ENCODE data around the gene ERFE. TPM values are rescaled to one million over a fixed set of nuclear protein-coding genes. Genes with fewer than 3 reads are reported as not detected.
A peak's percentile ranks its signal among the peaks of the same experiment; 100 is the strongest.
"Not testable (repeated sequence)": the region's sequence is repeated elsewhere in the genome, so short reads cannot be mapped to it uniquely, and the experiment has no call there.

Gene ERFE, protein sequence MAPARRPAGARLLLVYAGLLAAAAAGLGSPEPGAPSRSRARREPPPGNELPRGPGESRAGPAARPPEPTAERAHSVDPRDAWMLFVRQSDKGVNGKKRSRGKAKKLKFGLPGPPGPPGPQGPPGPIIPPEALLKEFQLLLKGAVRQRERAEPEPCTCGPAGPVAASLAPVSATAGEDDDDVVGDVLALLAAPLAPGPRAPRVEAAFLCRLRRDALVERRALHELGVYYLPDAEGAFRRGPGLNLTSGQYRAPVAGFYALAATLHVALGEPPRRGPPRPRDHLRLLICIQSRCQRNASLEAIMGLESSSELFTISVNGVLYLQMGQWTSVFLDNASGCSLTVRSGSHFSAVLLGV
- total RNA-seq: not detected in 2 replicates

DNA sequence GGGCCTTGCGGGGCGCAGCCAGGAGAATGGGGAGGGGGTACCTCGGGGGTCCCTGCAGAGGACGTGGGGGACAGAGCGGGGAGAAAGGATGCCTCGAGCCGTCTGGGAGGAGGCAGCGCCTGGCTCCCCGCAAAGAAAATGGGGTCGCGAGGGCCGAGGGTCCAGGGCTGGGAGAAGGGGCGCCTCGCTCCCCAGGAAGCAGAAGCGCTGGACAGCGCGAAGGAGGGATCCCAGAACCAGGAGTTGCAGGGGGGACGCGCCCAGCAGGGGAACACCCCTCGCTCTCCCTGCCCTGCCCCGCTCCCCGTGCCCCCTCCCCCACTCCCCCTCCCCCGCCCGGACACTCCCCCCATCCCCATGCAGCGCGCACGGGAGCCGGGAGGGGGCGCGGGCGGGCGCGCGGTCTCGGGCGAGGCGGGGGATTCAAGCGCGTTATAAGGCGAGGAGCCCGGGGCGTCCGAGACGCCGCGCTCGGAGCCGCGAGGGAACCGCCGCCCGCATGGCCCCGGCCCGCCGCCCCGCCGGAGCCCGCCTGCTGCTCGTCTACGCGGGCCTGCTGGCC lies at the start of gene ERFE:
Gene ERFE, plus strand, starts transcription at position 462 of the 562 bp plus-strand sequence. Its CDS starts 38 bp downstream, at position 500.
- CTCF ChIA-PET: no interaction called here
- Mint-ChIP-seq H3K4me3 (peak within 1 kb of the TSS; percentile 70), H3K4me1 (peaks cover 12% of the 10 kb centered on the region), H3K27ac (no peak within 1 kb of the TSS), H3K27me3 (peaks cover 11% of the 10 kb centered on the region), H3K9me3 (no peaks in the 10 kb centered on the region), H3K36me3 (ENCODE audit: low read depth) (no peaks in the 10 kb centered on the region)
- ATAC-seq (ENCODE audit: low read depth): peak; percentile 90
- intact Hi-C loops (cut with micrococcal nuclease): loop anchor here (2.0 to 5.0 kb wide), 2 partner anchors 236 to 301 kb away; partner anchors contain the start of gene RAMP1
- TF ChIP-seq, protein P1, sequence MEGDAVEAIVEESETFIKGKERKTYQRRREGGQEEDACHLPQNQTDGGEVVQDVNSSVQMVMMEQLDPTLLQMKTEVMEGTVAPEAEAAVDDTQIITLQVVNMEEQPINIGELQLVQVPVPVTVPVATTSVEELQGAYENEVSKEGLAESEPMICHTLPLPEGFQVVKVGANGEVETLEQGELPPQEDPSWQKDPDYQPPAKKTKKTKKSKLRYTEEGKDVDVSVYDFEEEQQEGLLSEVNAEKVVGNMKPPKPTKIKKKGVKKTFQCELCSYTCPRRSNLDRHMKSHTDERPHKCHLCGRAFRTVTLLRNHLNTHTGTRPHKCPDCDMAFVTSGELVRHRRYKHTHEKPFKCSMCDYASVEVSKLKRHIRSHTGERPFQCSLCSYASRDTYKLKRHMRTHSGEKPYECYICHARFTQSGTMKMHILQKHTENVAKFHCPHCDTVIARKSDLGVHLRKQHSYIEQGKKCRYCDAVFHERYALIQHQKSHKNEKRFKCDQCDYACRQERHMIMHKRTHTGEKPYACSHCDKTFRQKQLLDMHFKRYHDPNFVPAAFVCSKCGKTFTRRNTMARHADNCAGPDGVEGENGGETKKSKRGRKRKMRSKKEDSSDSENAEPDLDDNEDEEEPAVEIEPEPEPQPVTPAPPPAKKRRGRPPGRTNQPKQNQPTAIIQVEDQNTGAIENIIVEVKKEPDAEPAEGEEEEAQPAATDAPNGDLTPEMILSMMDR (IDR thresholded peaks at IDR 0.05): no peak
- peak; percentile 58 for DNase-seq
- POLR2A ChIA-PET: no interaction called here

DNA sequence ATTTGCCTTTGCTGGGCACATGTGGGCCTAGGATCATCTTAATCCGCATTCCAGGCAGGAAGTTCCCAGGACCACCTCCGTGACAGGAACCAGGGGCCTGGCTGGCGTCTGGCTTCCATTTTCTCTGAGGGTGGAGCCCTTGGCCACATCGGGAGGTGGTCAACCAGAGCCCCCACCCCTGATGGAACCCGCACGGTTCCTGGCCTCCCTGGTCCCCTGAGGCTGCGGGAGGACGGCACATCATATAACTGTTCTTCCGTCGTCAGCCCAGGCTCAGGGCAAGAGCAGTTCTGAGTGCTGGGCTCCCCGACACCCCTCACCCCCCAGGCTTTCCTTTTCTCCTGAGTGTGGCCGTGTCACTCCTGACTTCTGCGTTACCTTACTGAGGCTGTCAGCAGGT lies 45.2 kb upstream of the ERFE start:
- TF ChIP-seq, protein P1 (IDR thresholded peaks at IDR 0.05): no peak
- no peak overlapping the region for H3K27ac Mint-ChIP-seq
- ChIA-PET CTCF (no interaction called here), POLR2A (no interaction called here)
- no peak overlapping the region for H3K4me3 Mint-ChIP-seq
- no peak for ATAC-seq (ENCODE audit: low read depth)
- intact Hi-C loops (cut with micrococcal nuclease): no loop called here
- peaks cover 6% of the 10 kb centered on the region for H3K9me3 Mint-ChIP-seq
- peaks cover 10% of the 10 kb centered on the region for H3K27me3 Mint-ChIP-seq
- H3K36me3 Mint-ChIP-seq (ENCODE audit: low read depth): no peaks in the 10 kb centered on the region
- H3K4me1 Mint-ChIP-seq: peaks cover 11% of the 10 kb centered on the region
- no peak for DNase-seq

DNA sequence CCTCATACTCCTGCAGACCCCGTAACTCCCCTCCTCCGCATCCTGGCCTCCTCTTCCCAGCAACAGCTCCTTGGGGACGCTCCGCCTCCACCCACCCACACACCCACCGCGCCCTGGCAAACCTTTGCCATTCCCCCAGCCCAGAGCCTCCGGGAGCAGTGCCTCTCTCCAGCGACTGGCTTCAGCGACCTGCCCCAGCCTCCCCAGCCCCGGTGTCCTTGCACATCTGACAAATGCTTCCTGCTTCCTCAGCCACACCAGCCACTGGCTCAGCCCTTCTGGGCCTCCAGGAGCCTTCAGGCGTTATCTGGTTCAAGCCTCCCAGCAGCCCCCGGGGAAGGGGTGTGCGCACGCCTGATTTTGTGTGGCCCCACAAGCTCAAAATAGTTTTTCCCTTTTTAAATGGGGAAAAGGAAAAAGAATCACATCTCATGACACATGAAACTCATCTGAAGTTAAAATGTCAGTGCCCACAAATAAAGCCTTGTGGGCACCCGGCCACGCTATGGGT lies 44.4 kb upstream of the ERFE start:
- H3K4me1 Mint-ChIP-seq: peaks cover 3% of the 10 kb centered on the region
- no peak for DNase-seq
- no peak for ATAC-seq (ENCODE audit: low read depth)
- intact Hi-C loops (cut with micrococcal nuclease): no loop called here
- H3K9me3 Mint-ChIP-seq: peaks cover 6% of the 10 kb centered on the region
- ChIA-PET CTCF (no interaction called here), POLR2A (no interaction called here)
- no peak overlapping the region for H3K4me3 Mint-ChIP-seq
- H3K36me3 Mint-ChIP-seq (ENCODE audit: low read depth): no peaks in the 10 kb centered on the region
- TF ChIP-seq, protein P1 (IDR thresholded peaks at IDR 0.05): no peak
- H3K27me3 Mint-ChIP-seq: peaks cover 10% of the 10 kb centered on the region
- H3K27ac Mint-ChIP-seq: no peak overlapping the region

DNA sequence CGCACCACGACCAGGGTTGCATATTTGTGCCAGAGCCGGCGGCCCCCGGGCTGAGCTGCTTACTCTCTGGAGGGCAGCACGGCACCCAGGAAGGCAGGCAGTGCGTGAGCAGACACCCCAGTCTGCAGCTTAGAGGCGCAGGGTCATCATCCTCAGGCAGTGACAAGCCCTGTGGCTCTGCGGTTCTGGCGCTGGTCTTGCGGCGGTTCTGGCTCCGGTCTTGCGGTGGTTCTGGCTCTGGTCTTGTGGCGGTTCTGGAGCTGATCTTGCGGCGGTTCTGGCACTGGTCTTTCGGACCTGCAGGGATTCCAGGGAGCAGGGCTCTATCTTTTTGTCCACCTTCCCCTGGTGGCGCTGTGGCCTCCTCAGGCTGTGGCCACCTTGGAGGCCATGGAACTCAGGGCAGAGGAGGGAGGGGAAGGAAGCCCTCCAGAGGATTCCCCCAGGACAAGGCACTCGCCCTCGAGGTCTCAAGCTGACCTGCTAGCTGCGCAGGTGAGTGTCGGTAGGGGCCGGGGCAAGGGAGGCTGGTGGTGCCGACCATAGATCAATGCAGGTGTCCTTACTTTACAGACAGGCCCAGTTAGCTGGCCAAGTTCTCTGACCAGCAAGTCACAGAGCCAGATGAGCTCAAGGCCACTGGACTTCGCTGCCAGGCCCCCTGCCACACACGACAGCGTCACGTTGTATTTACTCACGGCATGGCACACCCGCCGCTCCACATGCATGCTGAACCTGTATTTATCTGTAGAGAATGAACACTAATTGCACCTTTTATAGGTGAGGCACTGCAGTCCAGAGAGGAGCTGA lies 43.7 kb upstream of the ERFE start:
- Mint-ChIP-seq H3K4me3 (no peak overlapping the region), H3K27ac (no peak overlapping the region), H3K9me3 (peaks cover 6% of the 10 kb centered on the region), H3K4me1 (peaks cover 5% of the 10 kb centered on the region), H3K36me3 (ENCODE audit: low read depth) (no peaks in the 10 kb centered on the region), H3K27me3 (peaks cover 10% of the 10 kb centered on the region)
- DNase-seq (no peak), ATAC-seq (ENCODE audit: low read depth) (no peak)
- ChIA-PET CTCF (no interaction called here), POLR2A (no interaction called here)
- intact Hi-C loops (cut with micrococcal nuclease): no loop called here
- TF ChIP-seq, protein P1 (IDR thresholded peaks at IDR 0.05): no peak

DNA sequence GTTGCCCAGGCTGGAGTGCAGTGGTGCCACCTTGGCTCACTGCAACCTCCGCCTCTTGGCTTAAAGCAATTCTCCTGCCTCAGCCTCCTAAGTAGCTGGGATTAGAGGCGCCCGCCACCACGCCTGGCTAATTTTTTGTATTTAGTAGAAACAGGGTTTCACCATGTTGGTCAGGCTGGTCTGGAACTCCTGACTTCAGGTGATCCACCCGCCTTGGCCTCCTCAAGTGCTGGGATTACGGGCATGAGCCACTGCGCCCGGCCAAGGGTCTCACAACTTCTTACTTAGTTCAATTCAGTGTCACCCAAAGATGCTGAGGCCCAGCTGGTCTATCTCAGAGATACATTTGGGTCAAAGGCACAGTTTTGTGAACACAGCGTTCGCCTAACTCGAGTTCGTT lies 43.1 kb upstream of the ERFE start:
- H3K27ac Mint-ChIP-seq; H3K36me3 Mint-ChIP-seq (ENCODE audit: low read depth); H3K4me1 Mint-ChIP-seq; intact Hi-C loops (cut with micrococcal nuclease); H3K4me3 Mint-ChIP-seq; H3K9me3 Mint-ChIP-seq; DNase-seq; POLR2A ChIA-PET; ATAC-seq (ENCODE audit: low read depth); CTCF ChIA-PET: not testable (repeated sequence)
- peaks cover 10% of the 10 kb centered on the region for H3K27me3 Mint-ChIP-seq
